GM06990 (cell line): ENCODE data around the gene USP10.

Source experiments
- DNase-seq: peaks from one replicate; pipeline ENCODE4 v3.0.0-alpha.2; 2011; ENCODE audit not compliant: insufficient read length; ENCODE audit errors: extremely low read depth
- H3K27me3 ChIP-seq: replicated peaks from 2 replicates; pipeline ENCODE4 v1.6.0; 2011; ENCODE audit warnings: low read length; ENCODE audit not compliant: control insufficient read depth, insufficient read depth
- H3K36me3 ChIP-seq: 2 replicates; pipeline ENCODE4 v1.5.1; 2011; ENCODE audit warnings: low read length; ENCODE audit not compliant: control insufficient read depth, insufficient read depth
- H3K4me3 ChIP-seq: replicated peaks from 2 replicates; pipeline ENCODE4 v1.5.1; 2011; ENCODE audit warnings: low read depth, mild to moderate bottlenecking, control low read depth, low read length
- TF ChIP-seq, protein P1 (sequence below): IDR thresholded peaks from 2 replicates; pipeline ENCODE4 v1.5.1; 2011; ENCODE audit warnings: low read length, control low read depth, mild to moderate bottlenecking, inconsistent platforms; ENCODE audit not compliant: insufficient read depth, poor library complexity, severe bottlenecking

USP10 gene

GRCh38 chr16:84810518-84811273 is 110.9 kb downstream of the USP10 start:
- Histone ChIP-seq H3K4me3 (no peak overlapping the region), H3K27me3 (no peaks in the 10 kb centered on the region), H3K36me3 (no peaks in the 10 kb centered on the region)
- TF ChIP-seq, protein P1, sequence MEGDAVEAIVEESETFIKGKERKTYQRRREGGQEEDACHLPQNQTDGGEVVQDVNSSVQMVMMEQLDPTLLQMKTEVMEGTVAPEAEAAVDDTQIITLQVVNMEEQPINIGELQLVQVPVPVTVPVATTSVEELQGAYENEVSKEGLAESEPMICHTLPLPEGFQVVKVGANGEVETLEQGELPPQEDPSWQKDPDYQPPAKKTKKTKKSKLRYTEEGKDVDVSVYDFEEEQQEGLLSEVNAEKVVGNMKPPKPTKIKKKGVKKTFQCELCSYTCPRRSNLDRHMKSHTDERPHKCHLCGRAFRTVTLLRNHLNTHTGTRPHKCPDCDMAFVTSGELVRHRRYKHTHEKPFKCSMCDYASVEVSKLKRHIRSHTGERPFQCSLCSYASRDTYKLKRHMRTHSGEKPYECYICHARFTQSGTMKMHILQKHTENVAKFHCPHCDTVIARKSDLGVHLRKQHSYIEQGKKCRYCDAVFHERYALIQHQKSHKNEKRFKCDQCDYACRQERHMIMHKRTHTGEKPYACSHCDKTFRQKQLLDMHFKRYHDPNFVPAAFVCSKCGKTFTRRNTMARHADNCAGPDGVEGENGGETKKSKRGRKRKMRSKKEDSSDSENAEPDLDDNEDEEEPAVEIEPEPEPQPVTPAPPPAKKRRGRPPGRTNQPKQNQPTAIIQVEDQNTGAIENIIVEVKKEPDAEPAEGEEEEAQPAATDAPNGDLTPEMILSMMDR = no peak
- DNase-seq = peak; percentile 28

- no peak for DNase-seq
- no peaks in the 10 kb centered on the region for H3K36me3 ChIP-seq
- H3K4me3 ChIP-seq = no peak overlapping the region
- TF ChIP-seq, protein P1 = no peak
- H3K27me3 ChIP-seq = no peaks in the 10 kb centered on the region
These were observed 111.7 kb downstream of the USP10 start for GRCh38 chr16:84811529-84811928.

DNA sequence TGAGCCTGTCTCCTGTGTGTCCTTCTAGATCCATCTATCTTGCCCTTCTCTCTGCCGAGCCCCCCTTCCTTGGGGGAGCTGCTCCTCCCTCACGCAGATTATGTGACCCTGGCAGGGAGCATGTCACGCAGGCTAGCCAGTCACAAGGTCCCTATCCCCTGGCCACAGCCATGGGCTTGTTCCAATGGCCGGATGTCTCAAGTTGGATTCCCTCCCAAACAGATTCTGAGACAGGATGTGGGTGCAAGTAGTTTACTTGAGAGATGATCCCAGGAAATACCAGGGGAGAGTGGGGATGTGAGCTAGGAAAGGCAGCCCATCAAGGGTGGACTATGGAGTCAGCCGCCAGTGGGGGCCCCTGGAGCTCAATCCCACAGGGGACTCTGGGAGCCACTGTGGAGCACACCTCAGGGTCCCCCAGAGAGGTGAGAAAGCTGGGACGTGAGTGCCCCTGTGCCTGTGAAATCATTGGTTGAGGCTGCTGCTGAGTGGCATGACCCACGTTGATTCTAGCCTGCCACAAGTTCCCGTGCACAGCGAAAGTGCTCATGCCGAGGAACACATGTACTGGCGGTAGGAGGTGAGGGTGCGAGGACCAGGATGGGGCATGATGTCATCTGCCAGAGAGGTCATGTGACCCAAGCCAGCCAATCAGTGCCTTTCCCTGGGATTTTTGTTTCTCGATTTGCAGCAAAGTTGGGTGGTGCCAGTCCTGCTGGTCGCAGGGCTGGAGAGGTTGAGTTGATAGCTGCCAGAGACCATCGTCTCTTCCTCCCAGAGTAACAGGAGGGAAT is 113.5 kb downstream of the USP10 start:
- TF ChIP-seq, protein P1 = no peak
- Histone ChIP-seq H3K27me3 (no peaks in the 10 kb centered on the region), H3K4me3 (no peak overlapping the region), H3K36me3 (no peaks in the 10 kb centered on the region)
- DNase-seq = no peak

DNA sequence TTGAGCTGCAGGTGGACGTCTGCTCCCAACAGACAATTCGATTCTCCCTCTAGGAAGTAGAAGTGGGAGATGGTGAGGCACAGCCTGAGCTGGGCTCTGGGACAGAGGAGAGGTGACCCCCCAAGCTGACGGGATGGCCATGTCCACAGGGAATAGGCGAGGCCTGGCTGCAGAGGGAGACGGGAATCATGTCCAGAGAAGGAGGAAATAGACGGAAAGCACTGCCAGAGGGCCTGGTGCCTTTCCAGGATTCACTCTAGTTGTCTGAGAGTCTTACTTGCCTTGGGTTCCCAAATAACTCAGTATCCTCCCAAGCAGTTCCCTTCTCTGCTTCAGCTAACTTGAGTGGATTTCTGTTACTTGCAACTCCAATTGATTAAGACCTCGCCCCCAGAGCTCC is 115.7 kb downstream of the USP10 start:
- TF ChIP-seq, protein P1 = no peak

DNA sequence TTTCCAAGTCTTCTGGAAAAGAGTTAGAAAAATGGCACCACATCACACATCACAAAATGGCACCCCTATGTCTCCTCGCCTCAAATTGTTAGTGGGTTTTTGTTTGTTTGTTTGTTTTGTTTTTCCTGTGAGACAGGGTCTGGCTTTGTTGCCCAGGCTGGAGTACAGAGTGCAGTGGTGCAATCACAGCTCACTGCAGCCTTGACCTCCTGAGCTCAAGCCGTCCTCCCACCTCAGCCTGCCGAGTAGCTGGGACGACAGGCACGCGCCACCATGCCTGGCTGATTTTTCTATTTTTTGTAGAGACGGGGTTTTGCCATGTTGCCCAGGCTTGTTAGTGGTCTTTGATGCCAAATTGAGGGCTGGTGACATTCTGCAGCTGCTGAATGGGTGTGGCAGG is 116.2 kb downstream of the USP10 start:
- DNase-seq = no peak
- TF ChIP-seq, protein P1 = no peak
- Histone ChIP-seq H3K27me3 (no peaks in the 10 kb centered on the region; the same call in none of the 2 replicates), H3K36me3 (no peaks in the 10 kb centered on the region), H3K4me3 (no peak overlapping the region)

More for the DNA sequence above, 115.7 kb downstream of the USP10 start:
- Histone ChIP-seq H3K36me3 (no peaks in the 10 kb centered on the region), H3K4me3 (no peak overlapping the region), H3K27me3 (no peaks in the 10 kb centered on the region; the same call in none of the 2 replicates)
- DNase-seq = no peak
